Measurements from ENCODE around the gene EEF1AKMT3.
A peak's percentile ranks its signal among the peaks of the same experiment; 100 is the strongest.

GRCh38 chr12:57803319-57803893 is 31.0 kb downstream of the EEF1AKMT3 start:
- TF ChIP-seq, protein P1, sequence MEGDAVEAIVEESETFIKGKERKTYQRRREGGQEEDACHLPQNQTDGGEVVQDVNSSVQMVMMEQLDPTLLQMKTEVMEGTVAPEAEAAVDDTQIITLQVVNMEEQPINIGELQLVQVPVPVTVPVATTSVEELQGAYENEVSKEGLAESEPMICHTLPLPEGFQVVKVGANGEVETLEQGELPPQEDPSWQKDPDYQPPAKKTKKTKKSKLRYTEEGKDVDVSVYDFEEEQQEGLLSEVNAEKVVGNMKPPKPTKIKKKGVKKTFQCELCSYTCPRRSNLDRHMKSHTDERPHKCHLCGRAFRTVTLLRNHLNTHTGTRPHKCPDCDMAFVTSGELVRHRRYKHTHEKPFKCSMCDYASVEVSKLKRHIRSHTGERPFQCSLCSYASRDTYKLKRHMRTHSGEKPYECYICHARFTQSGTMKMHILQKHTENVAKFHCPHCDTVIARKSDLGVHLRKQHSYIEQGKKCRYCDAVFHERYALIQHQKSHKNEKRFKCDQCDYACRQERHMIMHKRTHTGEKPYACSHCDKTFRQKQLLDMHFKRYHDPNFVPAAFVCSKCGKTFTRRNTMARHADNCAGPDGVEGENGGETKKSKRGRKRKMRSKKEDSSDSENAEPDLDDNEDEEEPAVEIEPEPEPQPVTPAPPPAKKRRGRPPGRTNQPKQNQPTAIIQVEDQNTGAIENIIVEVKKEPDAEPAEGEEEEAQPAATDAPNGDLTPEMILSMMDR (IDR thresholded peaks at IDR 0.05): peak; percentile 47 to 82 (median 68)
- TF ChIP-seq POLR2AphosphoS5 (IDR thresholded peaks at IDR 0.05): peak in 1 of 4 donors; percentile 16

All from sigmoid colon (tissue), 4 donors.